ENCODE data around the gene SMC1B. TPM values are rescaled to one million over a fixed set of nuclear protein-coding genes. Genes with fewer than 3 reads are reported as not detected.
"Not testable (repeated sequence)": the region's sequence is repeated elsewhere in the genome, so short reads cannot be mapped to it uniquely, and the experiment has no call there.

SMC1B gene
- total RNA-seq, 2 experiments from 2014 or later = 0.50 to 0.81 TPM

DNA sequence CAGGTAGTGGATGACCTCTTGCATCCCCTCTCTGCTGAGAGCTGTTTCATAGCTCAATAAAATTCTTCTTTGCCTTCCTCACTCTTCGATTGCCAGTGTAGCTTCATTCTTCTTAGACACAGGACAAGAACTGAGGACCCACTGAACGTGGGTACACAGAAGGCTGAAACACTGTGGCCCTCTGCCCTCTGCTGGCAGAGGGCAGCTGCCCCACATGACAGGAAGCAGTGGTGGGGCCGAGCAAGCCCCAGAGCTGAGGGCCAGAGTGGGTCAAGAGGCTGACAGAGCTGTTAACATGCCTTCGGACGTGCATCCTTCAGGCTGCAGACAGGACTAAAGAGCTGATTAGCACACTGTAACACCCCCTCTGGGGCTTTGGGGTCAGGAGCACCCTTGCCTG lies 15.6 kb downstream of the SMC1B start:
- CTCF ChIA-PET = interaction anchor here (0.9 to 1.0 kb wide), 3 partner anchors 9 to 130 kb away, joined by 3 read pairs; no protein-coding TSS in a partner anchor
- Mint-ChIP-seq H3K4me3 (no peak overlapping the region), H3K36me3 (ENCODE audit: low read depth) (no peaks in the 10 kb centered on the region), H3K27ac (no peak overlapping the region), H3K27me3 (peaks cover 9% of the 10 kb centered on the region), H3K9me3 (no peaks in the 10 kb centered on the region), H3K4me1 (no peaks in the 10 kb centered on the region)
- POLR2A ChIA-PET = interaction anchor here (1.1 kb wide), 1 partner anchor 15 kb away, joined by 4 read pairs; the partner anchor contains the start of genes RIBC2 and SMC1B
- no peak for DNase-seq

DNA sequence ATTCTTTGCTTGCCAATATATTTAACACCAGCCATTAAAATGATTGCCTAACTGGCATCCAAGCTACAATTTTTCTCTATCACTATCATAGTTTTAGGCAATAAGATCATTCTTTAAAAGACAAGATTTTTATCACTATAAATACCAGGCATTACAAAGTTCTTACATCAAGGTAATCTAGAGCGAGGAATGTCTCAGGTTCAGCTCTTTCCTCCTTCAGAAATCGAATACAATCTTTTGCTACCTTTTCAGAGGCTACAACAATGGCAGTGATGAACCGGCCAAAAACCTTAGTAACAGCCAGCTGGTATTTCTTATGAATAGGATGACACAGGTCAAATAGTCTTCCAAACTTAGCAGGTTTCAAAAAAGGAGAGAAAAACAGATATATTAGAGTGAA lies 23.9 kb downstream of the SMC1B start:
- CTCF ChIA-PET = no interaction called here

DNA sequence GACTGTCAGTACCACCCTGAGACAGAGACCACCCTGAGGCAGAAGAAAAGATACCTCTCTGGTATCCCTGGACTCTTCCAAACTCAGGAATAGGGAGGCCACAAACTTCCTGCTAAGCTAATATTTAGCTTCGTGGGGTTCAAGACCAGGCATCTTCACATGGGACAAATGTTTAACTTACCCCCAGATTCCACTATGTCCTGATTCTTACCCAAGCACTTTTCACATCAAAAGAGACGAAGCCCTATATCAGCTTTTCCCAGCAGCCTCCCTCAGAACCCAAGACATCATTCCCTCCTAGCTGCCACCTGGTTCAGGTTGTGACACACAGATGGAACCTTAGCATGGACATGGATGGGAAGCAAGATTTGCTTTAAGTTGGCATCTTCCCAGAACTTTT lies 32.1 kb downstream of the SMC1B start:
- H3K9me3 Mint-ChIP-seq = no peaks in the 10 kb centered on the region
- no peaks in the 10 kb centered on the region for H3K36me3 Mint-ChIP-seq (ENCODE audit: low read depth)
- no peak for DNase-seq
- no peak overlapping the region for H3K4me3 Mint-ChIP-seq
- no peak overlapping the region for H3K27ac Mint-ChIP-seq
- POLR2A ChIA-PET = no interaction called here
- H3K27me3 Mint-ChIP-seq = peaks cover 9% of the 10 kb centered on the region
- H3K4me1 Mint-ChIP-seq = peaks cover 6% of the 10 kb centered on the region
- CTCF ChIA-PET = no interaction called here

More for the DNA sequence above, 23.9 kb downstream of the SMC1B start:
- Mint-ChIP-seq H3K4me3 (no peak overlapping the region), H3K27ac (no peak overlapping the region), H3K4me1 (no peaks in the 10 kb centered on the region), H3K27me3 (peaks cover 17% of the 10 kb centered on the region), H3K36me3 (ENCODE audit: low read depth) (no peaks in the 10 kb centered on the region), H3K9me3 (no peaks in the 10 kb centered on the region)
- POLR2A ChIA-PET = no interaction called here
- DNase-seq = no peak

DNA sequence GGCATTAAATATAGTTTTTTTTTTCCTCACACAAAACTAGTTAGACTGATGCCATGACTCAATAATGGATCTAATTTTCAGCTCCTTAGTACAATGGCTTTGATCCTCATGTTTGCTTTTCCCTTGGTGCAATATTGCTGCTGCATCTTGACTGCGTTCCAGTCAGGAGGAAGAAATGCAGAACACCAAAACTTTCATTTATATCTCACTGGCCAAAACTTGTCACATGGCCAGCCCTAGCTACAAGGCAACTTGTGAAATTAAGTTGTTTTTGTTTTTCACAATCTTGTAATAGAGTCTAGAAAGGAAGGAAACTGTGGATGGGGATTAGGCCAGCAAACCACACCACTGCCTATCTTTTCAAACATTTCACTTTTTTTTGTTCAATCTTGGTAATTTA lies 36.7 kb downstream of the SMC1B start:
- H3K4me1 Mint-ChIP-seq = peaks cover 6% of the 10 kb centered on the region
- no peak overlapping the region for H3K4me3 Mint-ChIP-seq
- no peaks in the 10 kb centered on the region for H3K9me3 Mint-ChIP-seq
- POLR2A ChIA-PET = no interaction called here
- H3K27ac Mint-ChIP-seq = no peak overlapping the region
- no peaks in the 10 kb centered on the region for H3K36me3 Mint-ChIP-seq (ENCODE audit: low read depth)
- CTCF ChIA-PET = no interaction called here
- DNase-seq = no peak
- H3K27me3 Mint-ChIP-seq = peaks cover 13% of the 10 kb centered on the region

DNA sequence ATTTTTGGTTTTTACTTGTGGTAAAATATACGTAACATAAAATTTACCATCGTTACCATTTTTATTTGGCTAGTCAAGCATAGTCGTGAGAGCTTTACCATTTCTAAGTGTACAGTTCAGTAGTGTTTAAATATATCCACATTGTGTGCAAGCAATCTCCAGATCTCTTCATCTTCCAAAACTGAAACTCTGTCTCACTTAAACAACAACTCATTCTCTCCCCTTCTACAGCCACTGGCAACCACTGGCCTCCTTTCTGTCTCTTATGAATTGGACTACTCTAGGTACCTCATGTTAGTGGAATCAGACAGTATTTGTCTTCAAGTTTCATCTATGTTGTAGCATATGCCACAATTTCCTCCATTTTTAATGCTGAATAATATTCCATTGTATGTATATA lies 37.4 kb downstream of the SMC1B start:
- ChIA-PET POLR2A (no interaction called here), CTCF (no interaction called here)
- H3K27ac Mint-ChIP-seq = no peak overlapping the region
- peaks cover 6% of the 10 kb centered on the region for H3K4me1 Mint-ChIP-seq
- no peaks in the 10 kb centered on the region for H3K36me3 Mint-ChIP-seq (ENCODE audit: low read depth)
- no peak for DNase-seq
- peaks cover 13% of the 10 kb centered on the region for H3K27me3 Mint-ChIP-seq
- no peaks in the 10 kb centered on the region for H3K9me3 Mint-ChIP-seq
- no peak overlapping the region for H3K4me3 Mint-ChIP-seq

DNA sequence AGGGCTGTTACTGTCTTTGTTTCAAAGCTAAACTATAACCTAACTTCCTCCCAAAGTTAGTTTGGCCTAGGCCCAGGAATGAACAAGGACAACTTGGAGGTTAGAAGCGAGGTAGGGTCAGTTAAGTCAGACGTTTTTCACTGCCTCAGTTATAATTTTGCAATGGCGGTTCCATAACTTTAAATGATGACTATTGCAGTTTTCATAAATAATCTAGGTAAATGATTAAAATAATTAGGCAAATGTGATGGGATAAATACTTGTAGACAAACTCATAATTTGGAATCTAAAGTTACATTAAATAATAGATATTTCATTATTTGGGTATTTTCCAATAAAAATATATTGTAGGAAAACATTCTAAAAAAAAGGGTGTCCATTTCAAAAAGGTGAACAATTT lies 39.8 kb downstream of the SMC1B start:
- peaks cover 11% of the 10 kb centered on the region for H3K27me3 Mint-ChIP-seq
- H3K4me1 Mint-ChIP-seq; H3K36me3 Mint-ChIP-seq (ENCODE audit: low read depth); CTCF ChIA-PET; H3K9me3 Mint-ChIP-seq; H3K4me3 Mint-ChIP-seq; DNase-seq; H3K27ac Mint-ChIP-seq: not testable (repeated sequence)
- POLR2A ChIA-PET = interaction anchor here (0.7 kb wide), 1 partner anchor 12 kb away, joined by 3 read pairs; no protein-coding TSS in a partner anchor

DNA sequence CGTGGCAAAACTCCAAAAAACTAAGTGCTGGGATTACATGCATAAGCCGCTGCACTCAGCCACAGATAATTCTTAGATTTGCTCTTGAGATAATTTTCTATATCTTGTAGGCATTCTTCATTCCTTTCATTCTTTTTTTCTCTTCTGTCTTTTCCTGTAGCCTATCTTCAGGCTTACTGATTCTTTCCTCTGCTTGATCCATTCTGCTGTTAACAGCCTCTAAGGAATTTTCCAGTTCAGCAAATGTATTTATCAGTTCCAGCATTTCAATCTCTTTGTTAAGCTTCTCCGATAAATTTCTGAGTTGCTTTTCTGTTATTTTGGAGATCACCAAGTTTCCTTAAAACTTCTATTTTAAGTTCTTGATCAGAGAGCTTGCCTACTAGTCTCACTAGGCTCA lies 46.7 kb downstream of the SMC1B start:
- POLR2A ChIA-PET = no interaction called here
- Mint-ChIP-seq H3K27ac (no peak overlapping the region), H3K4me1 (no peaks in the 10 kb centered on the region), H3K27me3 (peaks cover 20% of the 10 kb centered on the region), H3K36me3 (ENCODE audit: low read depth) (no peaks in the 10 kb centered on the region), H3K9me3 (peaks cover 7% of the 10 kb centered on the region), H3K4me3 (no peak overlapping the region)
- CTCF ChIA-PET = no interaction called here
- no peak for DNase-seq

DNA sequence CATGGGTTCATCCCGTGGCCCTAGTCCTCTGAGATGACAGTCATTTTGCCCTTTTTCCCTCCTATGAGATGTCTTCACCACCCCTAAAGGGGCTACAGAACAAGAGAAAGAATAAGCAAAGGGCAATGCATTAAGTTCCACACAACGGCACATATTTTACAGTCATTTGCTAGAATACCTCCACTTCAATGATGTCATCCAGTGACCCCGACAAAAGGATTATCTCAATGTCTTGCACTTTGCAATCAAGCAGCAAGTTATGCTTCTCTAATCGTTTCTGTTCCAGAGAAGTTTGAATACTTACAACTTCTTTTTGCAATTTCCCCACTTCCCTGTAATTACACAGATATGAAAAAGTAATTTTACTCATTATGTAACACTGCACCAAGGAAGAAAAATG lies 53.8 kb downstream of the SMC1B start:
- Mint-ChIP-seq H3K9me3 (no peaks in the 10 kb centered on the region), H3K4me1 (no peaks in the 10 kb centered on the region), H3K27me3 (peaks cover 15% of the 10 kb centered on the region), H3K4me3 (no peak overlapping the region), H3K27ac (no peak overlapping the region), H3K36me3 (ENCODE audit: low read depth) (no peaks in the 10 kb centered on the region)
- ChIA-PET POLR2A (no interaction called here), CTCF (no interaction called here)
- DNase-seq = no peak

DNA sequence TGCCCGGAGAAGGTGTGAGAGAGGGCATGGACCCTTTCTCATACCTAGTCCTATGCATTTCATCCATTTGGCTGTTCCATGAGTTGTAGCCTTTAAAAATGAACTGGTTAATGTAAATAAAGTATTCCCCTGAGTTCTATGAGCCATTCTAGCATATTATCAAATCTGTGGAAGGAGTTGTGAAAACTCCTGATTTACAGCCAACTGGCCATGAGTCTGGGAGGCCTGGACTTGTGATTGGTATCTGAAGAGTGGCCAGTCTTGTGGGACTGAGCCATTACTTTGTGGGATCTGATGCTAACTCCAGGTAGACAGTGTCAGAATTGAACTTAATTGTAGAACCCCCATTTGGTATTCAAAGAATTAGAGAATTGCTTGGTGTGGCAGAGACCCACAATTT lies 55.3 kb downstream of the SMC1B start:
- no peak overlapping the region for H3K4me3 Mint-ChIP-seq
- no peak for DNase-seq
- no peak overlapping the region for H3K27ac Mint-ChIP-seq
- ChIA-PET CTCF (interaction anchor here (1.3 kb wide), 1 partner anchor 47 kb away, joined by 4 read pairs; no protein-coding TSS in a partner anchor), POLR2A (interaction anchor here (1.0 kb wide), 1 partner anchor 18 kb away, joined by 3 read pairs; no protein-coding TSS in a partner anchor)
- no peaks in the 10 kb centered on the region for H3K9me3 Mint-ChIP-seq
- H3K27me3 Mint-ChIP-seq = peaks cover 15% of the 10 kb centered on the region
- H3K36me3 Mint-ChIP-seq (ENCODE audit: low read depth) = no peaks in the 10 kb centered on the region
- H3K4me1 Mint-ChIP-seq = peaks cover 6% of the 10 kb centered on the region

DNA sequence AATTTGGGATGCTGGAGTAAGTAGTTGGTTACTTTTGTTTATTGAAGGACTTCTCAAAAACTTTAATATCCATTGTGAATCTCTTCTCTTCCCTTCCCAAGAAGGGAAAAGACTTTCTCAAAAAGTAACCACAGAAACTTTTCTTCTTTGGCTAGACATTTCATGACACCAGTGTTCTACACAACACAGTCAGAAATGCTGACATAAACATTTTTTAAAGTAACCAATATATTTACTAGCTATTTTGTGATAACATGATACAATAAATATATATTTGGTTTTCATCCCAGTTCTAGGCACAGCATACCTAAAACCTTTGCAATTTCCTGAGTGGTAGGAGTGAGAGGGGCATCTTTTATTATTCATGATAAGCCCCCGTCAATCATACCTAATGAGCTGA lies 55.9 kb downstream of the SMC1B start:
- no peak for DNase-seq
- no peaks in the 10 kb centered on the region for H3K9me3 Mint-ChIP-seq
- no peak overlapping the region for H3K27ac Mint-ChIP-seq
- peaks cover 6% of the 10 kb centered on the region for H3K4me1 Mint-ChIP-seq
- no peak overlapping the region for H3K4me3 Mint-ChIP-seq
- ChIA-PET POLR2A (interaction anchor here (1.0 kb wide), 1 partner anchor 17 kb away, joined by 3 read pairs; no protein-coding TSS in a partner anchor), CTCF (interaction anchor here (0.8 to 1.3 kb wide), 2 partner anchors 9 to 46 kb away, joined by 4 read pairs; no protein-coding TSS in a partner anchor)
- no peaks in the 10 kb centered on the region for H3K36me3 Mint-ChIP-seq (ENCODE audit: low read depth)
- peaks cover 12% of the 10 kb centered on the region for H3K27me3 Mint-ChIP-seq

DNA sequence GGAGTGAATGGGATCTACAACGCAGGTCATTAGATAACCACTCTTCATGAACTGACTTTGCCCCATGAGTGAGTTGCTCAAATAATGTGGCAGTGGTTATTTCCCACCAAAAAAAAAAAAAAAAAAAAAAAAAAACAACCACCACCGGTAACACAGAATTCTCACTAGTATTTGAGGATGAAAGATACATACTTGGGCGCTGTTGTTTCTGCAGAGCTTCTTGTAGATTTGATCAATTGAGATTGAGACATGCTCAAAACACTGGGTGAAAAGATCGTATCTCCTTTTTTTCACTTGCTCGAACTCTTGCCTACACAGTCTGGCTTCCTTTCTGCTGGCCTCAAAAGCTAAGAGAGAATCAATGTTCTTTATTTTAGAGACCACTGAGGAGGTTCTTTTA lies 59.6 kb downstream of the SMC1B start:
- POLR2A ChIA-PET = no interaction called here

DNA sequence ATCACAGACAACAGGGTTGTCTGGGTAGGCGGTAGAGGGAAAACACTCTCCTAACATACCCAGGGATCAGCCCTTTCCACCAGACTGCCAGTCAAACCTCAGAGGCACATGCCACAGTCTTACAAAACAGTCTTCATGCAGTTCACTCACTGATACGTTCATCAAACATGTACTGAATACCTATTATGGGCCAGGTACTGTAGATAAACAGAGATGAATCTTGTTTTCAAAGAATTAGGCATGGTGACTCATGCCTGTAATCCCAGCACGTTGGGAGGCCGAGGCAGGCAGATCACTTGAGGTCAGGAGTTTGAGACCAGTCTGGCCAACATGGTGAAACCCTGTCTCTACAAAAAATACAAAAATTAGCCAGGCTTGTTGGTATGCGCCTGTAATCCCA lies 60.6 kb downstream of the SMC1B start:
- H3K4me1 Mint-ChIP-seq; H3K27ac Mint-ChIP-seq; H3K27me3 Mint-ChIP-seq; H3K4me3 Mint-ChIP-seq; H3K36me3 Mint-ChIP-seq (ENCODE audit: low read depth); CTCF ChIA-PET; DNase-seq; H3K9me3 Mint-ChIP-seq; POLR2A ChIA-PET: not testable (repeated sequence)

More for the DNA sequence above, 59.6 kb downstream of the SMC1B start:
- H3K36me3 Mint-ChIP-seq (ENCODE audit: low read depth) = no peaks in the 10 kb centered on the region
- DNase-seq = no peak
- H3K4me3 Mint-ChIP-seq = no peak overlapping the region
- H3K27ac Mint-ChIP-seq = no peak overlapping the region
- no peaks in the 10 kb centered on the region for H3K9me3 Mint-ChIP-seq
- H3K27me3 Mint-ChIP-seq = no peaks in the 10 kb centered on the region
- CTCF ChIA-PET = interaction anchor here (0.7 kb wide), 1 partner anchor 79 kb away, joined by 6 read pairs; no protein-coding TSS in a partner anchor
- peaks cover 6% of the 10 kb centered on the region for H3K4me1 Mint-ChIP-seq

DNA sequence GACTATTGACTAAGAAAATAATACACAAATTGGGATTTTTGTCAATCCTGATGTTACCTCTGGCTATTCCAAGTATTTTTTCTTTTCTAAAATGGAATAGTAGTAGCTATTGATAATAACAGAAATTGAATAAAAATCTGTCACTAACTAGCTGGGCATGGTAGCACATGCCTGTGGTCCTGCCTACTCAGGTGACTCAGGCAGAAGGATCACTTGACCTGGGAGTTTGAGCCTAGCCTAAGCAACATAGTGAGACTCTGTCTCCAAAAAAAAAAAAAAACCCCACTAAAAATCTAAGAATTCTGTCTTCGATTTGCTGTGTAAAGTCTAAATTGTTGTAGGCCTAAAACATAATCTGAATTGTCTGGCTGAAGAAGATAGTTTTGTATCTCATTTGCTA lies 61.4 kb downstream of the SMC1B start:
- Mint-ChIP-seq H3K36me3 (ENCODE audit: low read depth) (no peaks in the 10 kb centered on the region), H3K27ac (no peak overlapping the region), H3K4me1 (peaks cover 6% of the 10 kb centered on the region), H3K9me3 (no peaks in the 10 kb centered on the region), H3K27me3 (no peaks in the 10 kb centered on the region), H3K4me3 (no peak overlapping the region)
- CTCF ChIA-PET = no interaction called here
- POLR2A ChIA-PET = no interaction called here
- DNase-seq = no peak

DNA sequence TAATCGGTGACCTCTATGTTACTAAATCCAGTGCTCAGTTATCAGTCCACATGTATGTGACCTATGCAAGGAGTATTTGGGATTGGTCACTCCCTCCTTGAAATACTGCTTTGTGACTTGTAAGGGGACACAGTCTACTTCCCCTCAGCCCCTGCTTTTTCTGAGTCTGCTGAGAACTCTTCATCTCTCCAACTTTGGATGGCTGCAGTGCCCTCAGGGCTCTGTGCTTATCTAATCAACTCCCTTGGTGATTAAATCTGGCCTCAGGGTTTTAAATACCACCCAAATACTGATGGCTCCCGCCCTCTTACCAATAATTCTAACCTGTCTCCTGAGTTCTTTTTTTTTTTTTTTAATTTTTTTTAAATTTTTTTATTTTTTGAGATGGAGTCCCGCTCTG lies 63.5 kb downstream of the SMC1B start:
- ChIA-PET POLR2A (no interaction called here), CTCF (no interaction called here)
- peaks cover 6% of the 10 kb centered on the region for H3K4me1 Mint-ChIP-seq
- no peaks in the 10 kb centered on the region for H3K9me3 Mint-ChIP-seq
- H3K27ac Mint-ChIP-seq = no peak overlapping the region
- H3K36me3 Mint-ChIP-seq (ENCODE audit: low read depth) = peaks cover 8% of the 10 kb centered on the region
- no peak overlapping the region for H3K4me3 Mint-ChIP-seq
- H3K27me3 Mint-ChIP-seq = no peaks in the 10 kb centered on the region
- DNase-seq = no peak
